Fibroblast of lung (primary cell): ENCODE measurements around the gene HIVEP1. TPM values are rescaled to one million over a fixed set of nuclear protein-coding genes. Genes with fewer than 3 reads are reported as not detected.
A peak's percentile ranks its signal among the peaks of the same experiment; 100 is the strongest.

Source experiments
- DNase-seq, 2 donors: peaks; one replicate each; pipeline versions ENCODE4 v3.0.0 to v3.0.0-alpha.2; 2010; ENCODE audit warnings: low read depth in 2 of 2
- H2AFZ ChIP-seq: 2 replicates; pipeline ENCODE4 v1.5.1; 2012; ENCODE audit warnings: low read length, control low read depth, inconsistent platforms
- H3K27ac ChIP-seq: 2 replicates; pipeline ENCODE4 v1.5.1; 2011; ENCODE audit warnings: low read length, control low read depth; ENCODE audit not compliant: insufficient read depth
- H3K27me3 ChIP-seq: 2 replicates; pipeline ENCODE4 v1.5.1; 2011; ENCODE audit warnings: mild to moderate bottlenecking, low read length; ENCODE audit not compliant: control insufficient read depth, insufficient read depth
- H3K36me3 ChIP-seq: 2 replicates; pipeline ENCODE4 v1.5.1; 2011; ENCODE audit warnings: low read length; ENCODE audit not compliant: control insufficient read depth, insufficient read depth
- H3K4me1 ChIP-seq: 2 replicates; pipeline ENCODE4 v1.5.1; 2011; ENCODE audit warnings: low read length; ENCODE audit not compliant: control insufficient read depth, insufficient read depth; ENCODE audit errors: extremely low read depth
- H3K4me2 ChIP-seq: 2 replicates; pipeline ENCODE4 v1.5.1; 2011; ENCODE audit warnings: low read length, control low read depth; ENCODE audit not compliant: insufficient read depth; ENCODE audit errors: extremely low read depth
- H3K4me3 ChIP-seq, 4 experiments: fragments of 200-600 bp in 1 of 4; sonication (generic) in 1 of 4; replicated peaks in 1 of 4; 2 replicates each; pipeline ENCODE4 v1.5.1; 2011 to 2016; ENCODE audit warnings: low read length in 4 of 4, low read depth in 3 of 4, mild to moderate bottlenecking in 3 of 4, control low read depth in 2 of 4, inconsistent platforms in 1 of 4, mixed read lengths in 1 of 4; ENCODE audit not compliant: insufficient read depth in 1 of 4; ENCODE audit errors: control extremely low read depth in 1 of 4
- H3K79me2 ChIP-seq: 2 replicates; pipeline ENCODE4 v1.5.1; 2012; ENCODE audit warnings: mild to moderate bottlenecking, low read length, inconsistent platforms; ENCODE audit not compliant: control insufficient read depth, insufficient read depth
- H3K9ac ChIP-seq: 2 replicates; pipeline ENCODE4 v1.5.1; 2011; ENCODE audit warnings: mild to moderate bottlenecking, low read length, control low read depth; ENCODE audit not compliant: insufficient read depth
- H3K9me3 ChIP-seq: 2 replicates; pipeline ENCODE4 v1.5.1; 2012; ENCODE audit warnings: low read depth, low read length; ENCODE audit not compliant: control insufficient read depth, insufficient read depth
- H4K20me1 ChIP-seq: 2 replicates; pipeline ENCODE4 v1.5.1; 2011; ENCODE audit warnings: low read length; ENCODE audit not compliant: control insufficient read depth, insufficient read depth; ENCODE audit errors: extremely low read depth
- CTCF ChIP-seq, 2 donors: IDR thresholded peaks in 1 of 2; conservative IDR thresholded peaks in 1 of 2; 1 replicate in 1 of 2; 2 replicates in 1 of 2; pipeline ENCODE4 v1.5.1; 2011 to 2012; ENCODE audit warnings: low read length in 2 of 2, control low read depth in 1 of 2, inconsistent platforms in 1 of 2, low read depth in 1 of 2, mild to moderate bottlenecking in 1 of 2
- EZH2 ChIP-seq: IDR thresholded peaks from 2 replicates; pipeline ENCODE4 v1.5.1; 2012; ENCODE audit warnings: low read length, control low read depth, mild to moderate bottlenecking; ENCODE audit errors: missing control alignments
- polyA plus RNA-seq, 2 donors: library from polyadenylated mRNA; depleted of rRNA in 1 of 2; stranded (reverse) in 1 of 2; unstranded in 1 of 2; fragments of >200 nt; gene quantifications; 2 replicates each; pipeline ENCODE4 v1.2.1, GENCODE V29; 2011 to 2012; ENCODE audit warnings: missing spikeins in 1 of 2
- total RNA-seq: library from RNA; depleted of rRNA; stranded (reverse); fragments of >200 nt; gene quantifications from 2 replicates; pipeline ENCODE4 v1.2.1, GENCODE V29; 2014

Gene HIVEP1
- total and polyA plus RNA-seq, 2 donors (not counting 1 experiment from before 2014, with no cell fraction given): 9.9 to 14.6 TPM

GRCh38 chr6:12048609-12049008, 36.5 kb downstream of the HIVEP1 start:
- H3K27ac ChIP-seq: no peak overlapping the region
- no peak for DNase-seq
- H3K79me2 ChIP-seq: no peaks in the 10 kb centered on the region
- H3K27me3 ChIP-seq: no peaks in the 10 kb centered on the region
- no peak overlapping the region for H3K9ac ChIP-seq
- H3K4me2 ChIP-seq: no peak overlapping the region
- no peak for TF ChIP-seq CTCF (conservative IDR thresholded peaks at IDR 0.05 in 1 of 2, IDR thresholded peaks at IDR 0.05 in 1 of 2; ENCODE audit: low read depth in 1 of 2, low read length in 2 of 2)
- TF ChIP-seq EZH2: no peak
- no peak overlapping the region for H2AFZ ChIP-seq
- H3K36me3 ChIP-seq: no peaks in the 10 kb centered on the region
- H3K4me1 ChIP-seq: peaks cover 2% of the 10 kb centered on the region
- H3K4me3 ChIP-seq: no peak overlapping the region
- no peaks in the 10 kb centered on the region for H3K9me3 ChIP-seq
- H4K20me1 ChIP-seq: no peaks in the 10 kb centered on the region

GRCh38 chr6:12049165-12049564, 37.1 kb downstream of the HIVEP1 start:
- no peak for DNase-seq
- no peaks in the 10 kb centered on the region for H3K27me3 ChIP-seq
- no peak overlapping the region for H2AFZ ChIP-seq
- TF ChIP-seq EZH2: no peak
- no peak for TF ChIP-seq CTCF (conservative IDR thresholded peaks at IDR 0.05 in 1 of 2, IDR thresholded peaks at IDR 0.05 in 1 of 2; ENCODE audit: low read depth in 1 of 2, low read length in 2 of 2)
- no peak overlapping the region for H3K27ac ChIP-seq
- peaks cover 2% of the 10 kb centered on the region for H3K4me1 ChIP-seq
- no peaks in the 10 kb centered on the region for H3K9me3 ChIP-seq
- H3K79me2 ChIP-seq: no peaks in the 10 kb centered on the region
- H4K20me1 ChIP-seq: no peaks in the 10 kb centered on the region
- no peak overlapping the region for H3K4me3 ChIP-seq
- no peak overlapping the region for H3K9ac ChIP-seq
- H3K4me2 ChIP-seq: no peak overlapping the region
- H3K36me3 ChIP-seq: no peaks in the 10 kb centered on the region

- Histone ChIP-seq H3K4me2 (no peak overlapping the region), H3K9me3 (no peaks in the 10 kb centered on the region), H3K27me3 (no peaks in the 10 kb centered on the region), H3K4me3 (no peak overlapping the region), H2AFZ (no peak overlapping the region), H3K9ac (no peak overlapping the region), H3K4me1 (no peaks in the 10 kb centered on the region), H3K36me3 (no peaks in the 10 kb centered on the region), H3K27ac (no peak overlapping the region), H4K20me1 (no peaks in the 10 kb centered on the region), H3K79me2 (no peaks in the 10 kb centered on the region)
- TF ChIP-seq CTCF (conservative IDR thresholded peaks at IDR 0.05 in 1 of 2, IDR thresholded peaks at IDR 0.05 in 1 of 2; ENCODE audit: low read depth in 1 of 2, low read length in 2 of 2) (no peak), EZH2 (no peak)
- peak; percentile 47 to 64 for DNase-seq
Observed at GRCh38 chr6:12051861-12052368, 39.8 kb downstream of the HIVEP1 start.
